Stimulated activated CD4-positive, alpha-beta T cell treated with anti-CD3 and anti-CD28 coated beads, Interleukin-1b, Interleukin-23, amount 100 ng/mL, for 4 hours (primary cell): ENCODE measurements around the gene SDCCAG8.

Experiments
- DNase-seq, 2 donors: peaks; one replicate each; pipeline ENCODE4 v3.0.0-alpha.2; 2020; ENCODE audit warnings: low read depth in 2 of 2

The SDCCAG8 gene

DNA sequence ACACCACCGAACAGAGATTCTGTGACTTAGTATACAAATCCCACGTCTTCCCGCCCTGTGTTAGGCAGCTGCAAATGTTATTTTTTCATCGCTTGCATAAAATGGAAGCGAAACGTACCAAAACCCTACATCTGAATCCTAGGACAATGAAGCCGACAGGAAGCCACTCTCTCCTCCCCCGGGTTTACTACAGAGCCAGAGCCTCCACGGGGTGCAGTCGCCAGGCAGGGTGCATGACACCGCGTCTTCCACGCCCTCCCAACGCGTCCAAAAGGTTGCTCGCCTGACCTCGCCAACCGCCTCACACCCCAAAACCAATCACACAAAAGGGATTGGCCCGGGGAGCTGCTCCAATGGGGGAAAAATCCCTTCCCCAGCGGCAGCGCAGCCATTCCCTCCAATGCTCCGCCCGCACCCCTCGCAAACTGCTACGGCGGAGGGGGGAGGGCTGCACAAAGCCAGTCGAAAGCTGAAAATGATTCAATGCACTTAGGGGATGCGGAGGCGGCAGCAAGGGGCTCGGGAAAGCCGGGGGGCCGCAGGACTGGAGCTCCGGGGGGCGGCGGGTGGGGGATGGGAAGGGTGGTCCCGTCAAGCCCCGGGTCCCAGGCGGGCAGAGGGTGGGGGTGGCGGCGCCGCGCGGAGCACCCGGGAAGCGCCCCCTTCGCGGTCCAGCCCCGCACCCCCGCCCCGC lies 1.5 kb upstream of the SDCCAG8 start:
- DNase-seq: peak; percentile 23 to 57

DNA sequence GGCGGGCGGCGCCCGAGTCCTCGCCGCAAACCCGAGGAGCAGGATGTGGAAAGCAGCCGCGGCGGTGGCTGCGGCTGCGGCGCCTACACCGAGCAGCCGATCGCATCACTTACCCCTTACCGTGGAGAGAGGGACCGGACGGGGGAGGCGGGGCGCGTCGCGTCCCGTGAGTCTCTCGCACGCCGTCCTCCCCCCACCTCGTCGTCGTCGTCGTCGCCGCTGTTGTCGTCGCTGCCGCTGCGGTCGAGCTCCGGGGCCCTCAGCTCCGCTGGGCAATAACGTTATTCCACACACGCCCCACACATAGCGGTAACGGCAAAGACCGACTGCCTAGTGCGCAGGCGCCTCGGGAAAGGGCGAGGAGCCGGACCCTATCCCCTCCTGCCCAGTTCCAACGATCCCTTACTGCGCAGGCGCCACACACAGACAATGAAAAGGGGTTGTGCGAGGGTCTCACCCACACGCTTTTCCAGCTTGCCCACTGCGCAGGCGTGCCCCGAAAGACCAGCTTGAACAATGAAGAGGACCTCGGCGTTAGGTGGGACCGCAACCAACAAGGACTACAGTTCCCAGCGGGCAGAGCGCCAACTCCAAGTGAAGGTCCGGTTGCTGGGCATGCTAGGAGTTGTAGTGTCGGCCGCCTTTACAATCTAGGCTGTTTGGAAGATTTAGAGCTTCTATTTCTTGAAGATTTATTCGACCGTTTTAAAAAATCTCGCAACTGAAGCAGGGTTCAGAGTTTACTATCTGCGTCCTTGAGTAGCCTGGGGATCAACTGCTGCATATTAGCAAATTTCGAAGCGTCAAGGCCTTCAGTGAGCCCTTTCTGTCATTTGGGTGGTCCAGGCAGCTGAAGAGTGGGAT lies 682 bp upstream of the SDCCAG8 start, which contains the start of gene CEP170:
CEP170 (minus strand) TSS at position 355 of the 864 bp plus-strand sequence. CDS start 30,001 bp downstream, outside the sequence.
- peak; percentile 79 to 85 for DNase-seq

DNA sequence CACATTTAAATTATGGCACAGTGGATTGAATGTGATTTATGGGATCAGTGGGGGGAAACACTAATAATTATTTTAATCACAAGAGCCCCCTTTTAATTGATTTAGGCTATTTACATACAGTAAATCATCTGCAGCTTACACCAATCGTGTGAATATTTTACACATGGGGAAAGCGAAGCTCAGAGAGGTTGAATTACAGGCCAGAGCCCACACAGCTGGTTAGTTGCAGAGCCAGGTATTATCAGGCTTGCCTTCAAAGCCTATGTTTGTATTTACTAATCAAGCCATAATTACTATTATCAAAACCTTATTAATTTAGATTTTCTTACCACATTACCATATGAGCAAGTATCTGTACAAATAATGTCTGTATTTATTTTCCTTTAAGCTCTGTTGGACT lies 749 bp downstream of the SDCCAG8 start:
- no peak for DNase-seq

DNA sequence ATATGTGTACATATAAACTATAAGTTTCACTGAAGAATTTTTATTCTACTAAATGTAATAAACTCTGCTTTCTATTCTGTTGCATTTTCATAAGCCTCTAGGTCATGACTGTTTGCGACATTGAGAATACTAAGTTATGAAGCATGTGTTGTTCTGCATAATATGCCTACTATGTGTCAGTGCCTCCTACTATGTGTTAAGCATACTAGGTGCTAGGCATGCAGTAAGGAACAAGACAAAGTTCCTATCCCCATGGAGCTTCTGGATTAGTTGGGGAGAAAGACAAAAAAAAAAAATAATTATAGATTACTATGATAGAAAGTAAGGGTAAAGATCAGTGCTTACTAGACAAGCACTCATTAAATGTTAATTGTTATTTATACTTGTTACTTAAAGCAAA lies 1.3 kb downstream of the SDCCAG8 start:
- DNase-seq: no peak

DNA sequence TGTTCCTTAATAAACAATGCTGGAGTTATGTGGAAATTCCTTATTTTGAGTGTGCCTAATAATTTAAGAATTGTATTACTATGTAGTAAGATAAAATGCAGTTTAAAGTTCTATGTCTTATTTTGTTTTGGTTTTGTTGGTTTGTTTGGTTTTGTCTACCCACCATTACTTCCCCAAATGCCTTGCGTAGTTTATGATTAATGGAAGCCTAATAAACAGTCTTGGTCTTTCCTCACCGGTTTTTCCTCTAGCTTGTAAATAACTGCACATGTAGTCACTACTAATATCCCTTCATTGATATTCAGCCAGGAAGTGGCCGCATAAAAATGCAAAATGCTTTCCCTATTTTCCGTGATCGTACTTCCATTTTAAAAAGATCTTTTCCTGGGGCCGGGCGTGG lies 2.9 kb downstream of the SDCCAG8 start:
- no peak for DNase-seq

DNA sequence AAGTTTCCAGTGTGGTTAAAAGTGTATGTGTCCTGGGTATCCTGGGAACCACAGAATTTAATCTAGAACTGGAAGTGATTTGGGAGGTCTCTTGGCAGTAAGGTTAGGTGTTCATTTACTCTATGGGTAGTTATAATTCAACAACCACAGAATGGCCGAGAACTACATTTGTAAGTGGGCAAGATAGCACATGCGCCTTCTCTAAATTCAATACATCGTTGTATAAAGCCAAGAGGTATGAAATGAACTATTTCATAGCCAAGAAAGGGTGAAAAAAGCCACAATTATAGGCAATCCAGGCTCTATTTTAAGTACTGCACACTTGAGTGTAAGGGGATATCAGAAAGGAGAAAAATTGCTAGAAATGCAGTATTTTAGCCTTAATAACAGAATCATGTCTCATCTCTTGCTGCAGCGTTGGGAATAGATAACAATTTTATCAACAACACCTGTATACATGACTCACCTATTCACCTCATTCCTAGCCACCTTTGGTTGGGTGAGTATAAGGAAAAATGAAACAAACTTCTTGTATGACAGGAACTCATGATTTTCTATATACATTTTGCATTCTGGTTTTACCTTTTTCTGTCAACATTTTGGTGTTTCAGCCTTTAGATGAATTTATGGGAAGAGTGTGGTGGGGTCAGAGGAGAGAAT lies 4.5 kb downstream of the SDCCAG8 start:
- DNase-seq: no peak

DNA sequence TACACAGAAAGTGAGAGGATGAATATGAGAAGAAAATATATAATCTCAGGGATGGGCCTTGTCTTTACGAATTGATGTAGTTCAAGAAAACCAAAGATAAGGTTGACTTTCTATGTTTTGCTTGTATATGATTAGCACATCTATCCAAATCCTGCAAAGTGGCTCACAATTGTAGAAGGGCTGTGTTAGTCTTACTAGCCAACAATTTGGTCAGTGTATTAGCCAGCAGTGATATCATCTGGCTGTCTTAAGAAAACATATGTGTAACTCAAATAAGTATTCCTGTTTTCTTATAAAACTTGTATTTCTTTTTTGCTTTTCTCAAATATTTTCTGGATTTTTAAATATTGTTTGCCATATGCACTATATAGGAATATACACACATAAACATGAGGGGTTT lies 5.5 kb downstream of the SDCCAG8 start:
- no peak for DNase-seq

DNA sequence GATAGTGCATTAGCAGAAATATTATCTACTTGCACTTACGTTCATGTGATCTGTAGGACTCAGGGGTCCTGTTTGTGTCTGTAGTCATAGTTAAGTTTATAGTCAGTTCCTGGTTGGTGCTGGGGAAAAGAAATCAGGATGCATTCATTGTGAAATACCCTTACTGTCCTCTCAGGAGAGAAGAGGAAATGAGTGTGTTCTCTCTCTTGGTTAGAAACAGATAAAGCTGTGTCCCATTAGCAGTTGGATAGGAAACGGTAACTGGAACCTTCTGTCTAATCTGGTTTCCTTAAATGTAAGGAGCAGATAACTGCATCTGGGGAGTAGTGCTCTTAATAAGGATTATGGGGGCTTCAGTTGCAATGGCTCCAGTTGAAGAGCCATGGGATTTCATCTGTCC lies 8.9 kb downstream of the SDCCAG8 start:
- DNase-seq: no peak

DNA sequence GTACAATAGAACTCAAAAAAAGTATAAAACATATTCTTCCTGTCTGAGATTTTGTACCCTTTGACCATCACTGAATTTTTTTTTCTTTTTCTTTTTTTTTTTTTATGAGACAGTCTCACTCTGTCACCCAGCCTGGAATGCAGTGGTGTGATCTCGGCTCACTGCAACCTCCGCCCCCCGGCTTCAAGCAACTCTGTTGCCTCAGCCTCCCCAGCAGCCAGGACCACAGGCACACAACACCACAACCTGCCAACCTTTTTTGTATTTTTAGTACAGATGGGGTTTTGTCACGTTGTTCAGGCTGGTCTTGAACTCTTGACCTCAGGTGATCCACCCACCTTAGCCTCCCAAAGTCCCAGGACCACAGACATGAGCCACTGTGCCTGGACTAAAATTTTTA lies 10.4 kb downstream of the SDCCAG8 start:
- no peak for DNase-seq

DNA sequence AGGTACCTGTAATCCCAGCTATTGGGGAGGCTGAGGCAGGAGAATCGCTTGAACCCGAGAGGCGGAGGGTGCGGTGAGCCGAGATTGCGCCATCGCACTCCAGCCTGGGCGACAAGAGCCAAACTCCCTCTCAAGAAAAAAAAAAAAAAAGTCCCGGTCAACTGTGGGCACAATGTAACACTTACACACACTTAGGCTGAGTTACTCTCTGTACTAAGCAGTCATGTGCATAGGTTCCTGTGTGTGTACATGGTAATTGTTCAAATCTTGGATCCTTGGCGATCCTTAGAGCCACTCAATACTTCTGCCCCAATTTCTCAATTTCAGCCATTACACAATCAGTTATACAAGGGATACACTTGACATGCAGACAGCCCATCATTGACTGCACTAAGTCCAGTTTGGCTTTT lies 11.6 kb downstream of the SDCCAG8 start:
- no peak for DNase-seq

DNA sequence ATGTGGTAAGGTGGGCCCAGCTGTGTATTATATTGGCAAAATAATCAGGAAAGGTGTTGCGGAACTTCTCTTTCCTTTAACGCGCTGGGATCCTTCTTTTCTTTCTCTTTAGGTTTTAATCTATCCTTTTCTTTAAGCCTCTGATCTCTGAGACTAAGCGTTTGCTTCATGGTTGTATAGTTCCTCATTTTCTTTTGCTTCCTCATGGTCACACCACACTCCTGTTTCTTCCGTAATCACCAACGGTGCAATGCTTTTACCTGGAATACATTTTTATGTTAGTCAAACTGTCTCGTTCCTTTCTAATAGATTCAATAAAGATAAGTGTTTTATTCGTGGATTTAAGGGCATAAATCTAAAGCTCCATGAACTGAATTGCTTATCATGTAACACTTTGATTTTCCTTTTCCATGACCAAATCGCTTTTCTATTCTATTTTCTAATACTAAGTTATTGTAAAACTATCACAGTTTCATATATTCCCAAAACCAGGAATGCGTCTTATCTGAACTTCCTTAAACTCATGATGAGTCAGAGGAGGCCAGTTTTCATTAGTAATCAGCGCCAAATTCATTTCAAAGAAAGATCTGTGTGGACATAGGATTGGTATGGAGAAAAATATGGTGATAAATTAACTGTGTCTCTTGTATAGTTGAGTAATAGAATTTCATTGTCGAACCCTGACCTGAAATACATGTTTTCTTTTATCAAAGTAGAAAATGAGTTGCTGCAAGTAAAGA lies 12.2 kb downstream of the SDCCAG8 start:
- no peak for DNase-seq

DNA sequence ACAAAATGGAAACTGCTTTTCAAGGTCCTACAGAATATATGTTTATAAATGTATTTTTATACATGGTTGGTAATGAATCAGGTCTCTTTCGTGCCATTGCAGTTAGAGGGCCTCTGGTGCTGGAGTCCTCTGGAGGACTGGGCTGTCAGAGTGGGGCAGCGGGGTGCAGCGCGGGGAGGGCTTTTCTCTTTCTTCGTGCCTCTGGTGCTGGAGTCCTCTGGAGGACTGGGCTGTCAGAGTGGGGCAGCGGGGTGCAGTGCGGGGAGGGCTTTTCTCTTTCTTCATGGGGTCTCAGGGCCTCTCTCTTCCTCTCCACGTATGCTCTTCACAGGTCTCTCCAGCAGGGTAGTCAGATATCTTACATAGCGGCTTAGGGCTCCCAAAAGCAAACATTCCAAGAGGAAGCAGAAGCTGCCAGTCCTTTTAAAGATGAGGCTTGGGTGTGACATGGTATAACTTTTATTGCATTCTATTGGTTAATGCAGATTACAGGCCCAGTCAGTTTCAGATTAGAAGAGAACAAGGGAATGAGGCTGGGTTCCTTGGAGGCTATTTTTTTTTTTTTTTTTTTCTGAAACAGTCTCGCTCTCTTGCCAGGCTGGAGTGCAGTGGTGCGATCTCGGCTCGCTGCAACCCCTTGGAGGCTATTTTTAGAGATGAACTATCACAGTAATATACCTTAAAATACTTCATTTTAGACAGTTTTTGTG lies 13.1 kb downstream of the SDCCAG8 start:
- DNase-seq: no peak

DNA sequence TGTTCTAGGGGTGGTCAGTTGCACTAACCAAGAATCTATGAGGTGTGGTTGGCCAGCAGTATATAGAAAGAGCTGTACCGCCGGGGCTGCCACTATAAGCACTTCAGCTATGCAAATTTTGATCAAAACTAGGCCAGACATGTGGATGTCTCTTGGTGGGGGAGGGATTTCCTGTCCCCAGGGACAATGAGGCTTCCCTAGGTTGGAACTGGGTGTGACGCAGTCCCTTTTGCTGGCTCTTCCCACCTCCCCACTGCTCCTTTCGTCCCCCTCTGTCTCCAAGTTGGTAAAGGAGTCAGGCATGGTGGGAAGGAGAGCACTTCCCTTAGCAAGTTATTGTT lies 13.6 kb downstream of the SDCCAG8 start:
- no peak for DNase-seq

DNA sequence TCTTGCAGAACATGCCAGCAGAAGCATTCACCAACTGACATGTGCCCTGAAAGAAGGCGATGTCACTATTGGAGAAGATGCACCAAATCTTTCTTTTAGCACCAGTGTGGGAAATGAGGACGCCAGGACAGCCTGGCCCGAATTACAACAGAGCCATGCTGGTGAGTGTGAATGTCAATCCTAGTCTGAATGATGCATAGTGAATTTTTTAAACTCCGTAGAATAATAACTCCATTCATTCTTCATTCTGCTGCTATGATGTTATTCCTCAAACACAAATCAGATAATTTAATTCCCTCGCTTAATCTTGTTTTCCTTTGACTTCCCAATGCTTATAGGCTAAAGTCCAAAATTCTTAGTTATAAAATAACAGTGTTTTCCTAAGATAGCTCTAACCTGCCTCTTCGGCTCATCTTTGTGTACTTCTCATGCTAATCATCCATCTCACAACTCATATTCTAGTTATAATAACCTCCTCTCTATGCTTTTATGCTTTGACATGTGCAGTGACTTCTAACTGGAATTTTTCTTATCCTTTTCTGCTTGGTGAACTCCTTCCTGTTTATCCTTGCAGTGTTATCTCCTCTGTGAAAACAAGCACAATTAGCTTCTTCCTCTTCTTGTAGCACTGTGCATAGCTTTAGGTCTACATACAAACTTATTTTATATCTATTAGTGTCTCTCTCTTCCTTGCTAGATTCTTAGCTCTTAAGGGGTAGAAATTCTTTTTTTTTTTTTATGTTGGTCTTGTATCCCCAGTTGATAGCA lies 14.4 kb downstream of the SDCCAG8 start:
- no peak for DNase-seq

DNA sequence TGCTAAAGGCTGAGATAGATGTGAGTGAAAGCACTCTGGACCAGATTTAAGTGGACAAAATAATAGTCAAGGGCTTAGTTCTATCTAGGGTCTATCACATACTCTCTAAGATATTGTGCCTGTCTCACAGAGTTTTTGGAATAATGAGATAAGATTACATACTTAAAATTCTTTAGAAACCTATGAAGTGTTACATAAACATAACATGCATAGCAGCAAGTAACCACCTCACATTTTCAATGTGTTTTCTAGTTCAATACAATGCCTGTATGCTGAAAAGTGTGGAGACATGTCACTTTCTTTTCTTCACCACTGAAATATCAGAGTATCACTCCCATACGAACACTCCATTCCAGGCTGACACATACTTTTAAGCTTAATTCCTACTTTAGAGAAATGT lies 16.2 kb downstream of the SDCCAG8 start:
- DNase-seq: no peak

DNA sequence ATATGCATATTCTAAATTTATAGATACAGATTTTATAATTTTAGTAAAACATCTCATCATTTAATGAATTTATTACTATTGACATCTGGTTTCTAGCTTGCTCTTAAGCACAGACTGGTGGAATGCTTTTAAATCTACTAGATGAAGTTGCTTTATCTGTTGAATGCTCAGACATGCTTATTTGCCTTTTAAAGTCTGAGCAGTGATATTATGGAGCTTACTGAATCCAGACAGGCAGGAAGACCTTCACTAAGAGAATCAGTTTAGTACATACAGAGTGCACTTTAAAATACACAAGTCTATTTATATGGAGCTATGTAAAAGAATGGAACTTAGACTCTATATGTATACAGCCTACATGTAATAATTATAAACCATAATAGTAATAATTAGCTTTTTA lies 16.6 kb downstream of the SDCCAG8 start:
- DNase-seq: no peak

DNA sequence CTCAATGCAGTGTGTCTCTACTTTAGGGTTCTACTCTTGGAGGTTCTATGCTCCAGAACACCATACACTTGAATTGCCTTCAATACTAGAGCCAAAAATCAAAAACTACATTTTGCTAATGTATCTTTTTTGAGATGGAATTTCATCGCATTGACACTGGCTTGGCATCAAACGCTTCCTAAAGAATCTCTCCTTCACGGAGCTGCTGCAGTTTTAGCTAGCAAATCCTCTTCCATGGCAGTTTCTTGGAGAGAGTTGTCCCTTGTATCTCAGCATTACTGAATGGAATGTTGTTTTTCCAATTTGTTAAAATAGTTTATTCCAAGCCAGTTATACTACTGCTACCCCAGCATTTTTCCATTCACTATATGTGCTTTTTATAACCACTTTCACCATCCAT lies 17.7 kb downstream of the SDCCAG8 start:
- no peak for DNase-seq

DNA sequence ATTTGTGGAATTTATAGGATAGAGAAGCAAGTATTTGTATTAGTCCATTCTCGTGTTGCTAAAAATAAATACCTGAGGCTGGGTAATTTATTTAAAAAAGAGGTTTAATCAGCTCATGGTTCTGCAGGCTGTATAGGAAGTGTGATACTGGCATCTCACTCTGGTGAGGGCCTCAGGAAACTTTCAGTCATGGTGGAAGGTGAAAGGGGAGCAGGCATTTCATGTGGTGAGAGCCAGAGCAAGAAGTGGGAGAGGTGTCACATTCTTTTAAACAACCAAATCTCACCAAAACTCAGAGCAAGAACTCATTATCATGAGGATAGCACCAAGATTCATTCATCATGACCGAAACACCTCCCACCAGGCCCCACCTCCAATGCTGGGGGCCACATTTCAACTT lies 18.1 kb downstream of the SDCCAG8 start:
- no peak for DNase-seq

DNA sequence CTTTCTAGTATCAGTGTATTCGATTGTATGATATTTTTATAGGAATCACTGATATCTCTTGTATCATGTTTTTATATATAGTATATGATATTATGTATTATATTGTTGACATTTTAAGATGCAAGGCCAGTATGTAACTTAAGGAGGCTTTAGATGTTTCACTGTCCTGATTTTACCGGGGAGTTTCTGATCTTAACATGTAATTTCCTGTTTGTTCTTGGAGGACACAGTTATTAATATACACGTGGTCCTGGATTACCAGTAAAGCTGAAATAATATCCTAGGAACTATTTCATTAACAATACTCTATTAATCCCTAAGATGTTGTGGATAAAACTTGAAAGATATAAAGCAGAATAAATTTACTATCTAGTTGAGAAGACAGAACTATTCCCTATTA lies 19.5 kb downstream of the SDCCAG8 start:
- no peak for DNase-seq

DNA sequence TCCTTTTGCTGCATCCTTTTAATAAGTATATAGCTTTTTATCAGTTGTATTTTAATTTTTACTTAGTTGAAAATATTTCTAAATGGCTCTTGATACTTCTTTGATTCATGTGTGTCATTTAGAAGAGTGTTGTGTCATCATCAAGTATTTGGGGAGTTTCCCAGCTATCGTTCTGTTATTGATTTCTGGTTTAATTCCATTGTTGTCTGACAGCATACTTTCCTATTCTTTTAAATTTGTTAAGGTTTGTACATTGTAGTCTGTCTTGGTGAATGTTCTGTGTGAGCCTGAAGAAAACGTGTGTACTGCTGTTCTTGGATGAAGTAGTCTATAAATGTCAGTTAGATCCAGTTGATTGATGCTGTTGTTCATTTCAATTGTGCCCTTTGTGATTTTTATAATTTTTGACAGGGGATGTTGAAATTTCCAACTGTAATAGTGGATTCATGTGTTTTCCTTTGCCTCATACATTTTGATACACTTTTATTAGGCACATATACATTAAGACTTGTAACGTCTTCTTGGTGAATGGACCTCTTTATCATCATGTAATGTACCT lies 24.8 kb downstream of the SDCCAG8 start:
- no peak for DNase-seq
